GM18868 (cell line): ENCODE data around the gene TCF7.
A peak's percentile ranks its signal among the peaks of the same experiment; 100 is the strongest.

Experiments used
- ATAC-seq: cut with Tn5 transposase; IDR thresholded peaks from one replicate; pipeline ENCODE4 v1.9.1; 2021; ENCODE audit warnings: mild to moderate bottlenecking, moderate library complexity; ENCODE audit not compliant: unreplicated experiment

Gene TCF7

GRCh38 chr5:134088994-134089560 lies 25.4 kb upstream of the TCF7 start:
- no peak for ATAC-seq

- no peak for ATAC-seq
These were observed 24.0 kb upstream of the TCF7 start for GRCh38 chr5:134090522-134090921.

- no peak for ATAC-seq
These were observed 22.8 kb upstream of the TCF7 start for GRCh38 chr5:134091626-134092121.

GRCh38 chr5:134092875-134093274 lies 21.6 kb upstream of the TCF7 start:
- ATAC-seq: no peak

- no peak for ATAC-seq
These were observed 21.1 kb upstream of the TCF7 start for GRCh38 chr5:134093351-134093750.

- no peak for ATAC-seq
These were observed 19.2 kb upstream of the TCF7 start for GRCh38 chr5:134095293-134095692.

GRCh38 chr5:134095887-134096589 lies 18.4 kb upstream of the TCF7 start:
- ATAC-seq: no peak

- no peak for ATAC-seq
These were observed 17.2 kb upstream of the TCF7 start for GRCh38 chr5:134097211-134097749.

GRCh38 chr5:134098690-134099089 lies 15.8 kb upstream of the TCF7 start:
- ATAC-seq: no peak

GRCh38 chr5:134099288-134099872 lies 15.1 kb upstream of the TCF7 start:
- ATAC-seq: no peak

GRCh38 chr5:134099939-134100282 lies 14.6 kb upstream of the TCF7 start:
- no peak for ATAC-seq

- peak; percentile 80 for ATAC-seq
These were observed 14.0 kb upstream of the TCF7 start for GRCh38 chr5:134100283-134101091.

GRCh38 chr5:134101686-134102439 lies 12.6 kb upstream of the TCF7 start:
- ATAC-seq: no peak

GRCh38 chr5:134103397-134103796 lies 11.1 kb upstream of the TCF7 start:
- no peak for ATAC-seq

- ATAC-seq: no peak
These were observed 10.4 kb upstream of the TCF7 start for GRCh38 chr5:134103998-134104654.

GRCh38 chr5:134106991-134107701 lies 7.3 kb upstream of the TCF7 start:
- no peak for ATAC-seq

GRCh38 chr5:134107779-134108178 lies 6.7 kb upstream of the TCF7 start:
- ATAC-seq: no peak

GRCh38 chr5:134110382-134110781 lies 4.1 kb upstream of the TCF7 start:
- no peak for ATAC-seq
